ENCODE results near the gene SNX14. TPM values are rescaled to one million over a fixed set of nuclear protein-coding genes. Genes with fewer than 3 reads are reported as not detected.
A peak's percentile ranks its signal among the peaks of the same experiment; 100 is the strongest.

Gene SNX14
- total and polyA plus RNA-seq, 2 of the 13 experiments (the other 11 are each of a cell fraction or from before 2014, with no cell fraction given) = 83.5 to 112 TPM

DNA sequence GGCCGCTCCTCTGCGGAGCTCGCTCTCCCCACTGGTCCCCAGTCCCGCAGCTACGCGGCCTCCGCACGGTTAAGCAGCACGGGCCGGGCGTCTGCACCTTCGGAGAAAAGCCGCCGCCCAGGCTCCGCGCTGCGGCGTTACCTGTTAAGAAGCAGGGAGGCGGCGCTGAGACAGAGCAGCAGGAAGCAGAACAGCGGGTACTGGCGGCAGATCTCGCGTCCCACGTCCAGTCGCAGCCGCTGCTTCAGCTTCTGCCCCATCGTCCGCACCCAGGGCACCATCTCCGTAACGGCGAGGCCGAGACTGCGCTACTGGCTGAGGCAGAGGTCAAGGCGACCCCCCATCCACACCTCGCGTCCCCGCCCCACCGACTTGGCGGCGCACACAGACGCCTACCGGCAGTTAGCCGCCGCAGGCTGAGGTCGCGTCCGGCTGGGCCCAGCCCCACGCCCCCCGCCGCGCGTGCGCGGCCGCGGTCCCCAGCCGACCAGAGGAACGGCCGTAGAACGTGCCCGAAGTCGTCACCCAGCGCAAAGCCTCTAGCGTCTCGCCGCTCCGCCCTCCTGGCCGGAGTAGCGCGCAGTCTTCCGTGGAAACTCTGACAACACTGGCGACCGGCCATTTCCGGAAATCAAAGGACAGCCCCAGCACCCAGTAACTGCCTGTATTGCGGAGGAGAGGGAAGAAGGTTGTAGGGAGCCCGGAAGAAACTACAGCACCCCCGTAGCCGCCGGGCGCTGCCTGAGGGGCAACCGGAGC lies at the start of gene SNX14 (continued):
- TF ChIP-seq MTF2 (CRISPR knock-in tag; IDR thresholded peaks at IDR 0.05; ENCODE audit: borderline replicate concordance) = 0 out of 2 replicates have a peak, but pooled peaks have one; percentile 28
- TF ChIP-seq SIN3A (IDR thresholded peaks at IDR 0.05; ENCODE audit: borderline replicate concordance, low read depth, low read length) = peak; percentile 91
- TF ChIP-seq, protein P1, sequence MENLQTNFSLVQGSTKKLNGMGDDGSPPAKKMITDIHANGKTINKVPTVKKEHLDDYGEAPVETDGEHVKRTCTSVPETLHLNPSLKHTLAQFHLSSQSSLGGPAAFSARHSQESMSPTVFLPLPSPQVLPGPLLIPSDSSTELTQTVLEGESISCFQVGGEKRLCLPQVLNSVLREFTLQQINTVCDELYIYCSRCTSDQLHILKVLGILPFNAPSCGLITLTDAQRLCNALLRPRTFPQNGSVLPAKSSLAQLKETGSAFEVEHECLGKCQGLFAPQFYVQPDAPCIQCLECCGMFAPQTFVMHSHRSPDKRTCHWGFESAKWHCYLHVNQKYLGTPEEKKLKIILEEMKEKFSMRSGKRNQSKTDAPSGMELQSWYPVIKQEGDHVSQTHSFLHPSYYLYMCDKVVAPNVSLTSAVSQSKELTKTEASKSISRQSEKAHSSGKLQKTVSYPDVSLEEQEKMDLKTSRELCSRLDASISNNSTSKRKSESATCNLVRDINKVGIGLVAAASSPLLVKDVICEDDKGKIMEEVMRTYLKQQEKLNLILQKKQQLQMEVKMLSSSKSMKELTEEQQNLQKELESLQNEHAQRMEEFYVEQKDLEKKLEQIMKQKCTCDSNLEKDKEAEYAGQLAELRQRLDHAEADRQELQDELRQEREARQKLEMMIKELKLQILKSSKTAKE (CRISPR knock-in tag; IDR thresholded peaks at IDR 0.05; ENCODE audit: borderline replicate concordance) = no peak
- no peak for TF ChIP-seq JUND (CRISPR knock-in tag; IDR thresholded peaks at IDR 0.05)
- peak; percentile 74 for TF ChIP-seq PHF8 (CRISPR knock-in tag; IDR thresholded peaks at IDR 0.05)
- peak; percentile 59; the same call in 1 of the 2 replicates for TF ChIP-seq HCFC1 (IDR thresholded peaks at IDR 0.05; ENCODE audit: low read depth, low read length)
- TF ChIP-seq CBFB (CRISPR knock-in tag; IDR thresholded peaks at IDR 0.05) = peak; percentile 47; the same call in 1 of the 2 replicates
- TF ChIP-seq, protein P2, sequence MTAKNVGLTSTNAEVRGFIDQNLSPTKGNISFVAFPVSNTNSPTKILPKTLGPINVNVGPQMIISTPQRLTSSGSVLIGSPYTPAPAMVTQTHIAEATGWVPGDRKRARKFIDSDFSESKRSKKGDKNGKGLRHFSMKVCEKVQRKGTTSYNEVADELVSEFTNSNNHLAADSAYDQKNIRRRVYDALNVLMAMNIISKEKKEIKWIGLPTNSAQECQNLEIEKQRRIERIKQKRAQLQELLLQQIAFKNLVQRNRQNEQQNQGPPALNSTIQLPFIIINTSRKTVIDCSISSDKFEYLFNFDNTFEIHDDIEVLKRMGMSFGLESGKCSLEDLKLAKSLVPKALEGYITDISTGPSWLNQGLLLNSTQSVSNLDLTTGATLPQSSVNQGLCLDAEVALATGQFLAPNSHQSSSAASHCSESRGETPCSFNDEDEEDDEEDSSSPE (CRISPR knock-in tag; IDR thresholded peaks at IDR 0.05) = peak; percentile 23; the same call in 1 of the 2 replicates
- TF ChIP-seq, protein P3, sequence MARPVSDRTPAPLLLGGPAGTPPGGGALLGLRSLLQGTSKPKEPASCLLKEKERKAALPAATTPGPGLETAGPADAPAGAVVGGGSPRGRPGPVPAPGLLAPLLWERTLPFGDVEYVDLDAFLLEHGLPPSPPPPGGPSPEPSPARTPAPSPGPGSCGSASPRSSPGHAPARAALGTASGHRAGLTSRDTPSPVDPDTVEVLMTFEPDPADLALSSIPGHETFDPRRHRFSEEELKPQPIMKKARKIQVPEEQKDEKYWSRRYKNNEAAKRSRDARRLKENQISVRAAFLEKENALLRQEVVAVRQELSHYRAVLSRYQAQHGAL (CRISPR knock-in tag; IDR thresholded peaks at IDR 0.05; ENCODE audit: not compliant biosample characterization) = no peak
- TF ChIP-seq NFKB2 (CRISPR knock-in tag; IDR thresholded peaks at IDR 0.05; ENCODE audit: borderline replicate concordance) = peak; percentile 64; the same call in 1 of the 2 replicates
- TF ChIP-seq, protein P4, sequence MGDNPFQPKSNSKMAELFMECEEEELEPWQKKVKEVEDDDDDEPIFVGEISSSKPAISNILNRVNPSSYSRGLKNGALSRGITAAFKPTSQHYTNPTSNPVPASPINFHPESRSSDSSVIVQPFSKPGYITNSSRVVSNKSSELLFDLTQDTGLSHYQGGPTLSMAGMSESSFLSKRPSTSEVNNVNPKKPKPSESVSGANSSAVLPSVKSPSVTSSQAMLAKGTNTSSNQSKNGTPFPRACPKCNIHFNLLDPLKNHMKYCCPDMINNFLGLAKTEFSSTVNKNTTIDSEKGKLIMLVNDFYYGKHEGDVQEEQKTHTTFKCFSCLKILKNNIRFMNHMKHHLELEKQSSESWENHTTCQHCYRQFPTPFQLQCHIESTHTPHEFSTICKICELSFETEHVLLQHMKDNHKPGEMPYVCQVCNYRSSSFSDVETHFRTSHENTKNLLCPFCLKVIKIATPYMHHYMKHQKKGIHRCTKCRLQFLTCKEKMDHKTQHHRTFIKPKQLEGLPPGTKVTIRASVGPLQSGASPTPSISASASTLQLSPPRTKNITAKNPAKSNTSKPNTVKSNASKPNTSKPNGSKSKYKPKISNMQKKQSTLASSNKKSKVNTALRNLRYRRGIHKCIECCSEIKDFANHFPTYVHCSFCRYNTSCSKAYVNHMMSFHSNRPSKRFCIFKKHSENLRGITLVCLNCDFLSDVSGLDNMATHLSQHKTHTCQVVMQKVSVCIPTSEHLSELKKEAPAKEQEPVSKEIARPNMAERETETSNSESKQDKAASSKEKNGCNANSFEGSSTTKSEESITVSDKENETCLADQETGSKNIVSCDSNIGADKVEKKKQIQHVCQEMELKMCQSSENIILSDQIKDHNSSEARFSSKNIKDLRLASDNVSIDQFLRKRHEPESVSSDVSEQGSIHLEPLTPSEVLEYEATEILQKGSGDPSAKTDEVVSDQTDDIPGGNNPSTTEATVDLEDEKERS (CRISPR knock-in tag; IDR thresholded peaks at IDR 0.05) = no peak
- TF ChIP-seq ZNF317 (CRISPR knock-in tag; IDR thresholded peaks at IDR 0.05) = peak; percentile 78; the same call in 1 of the 2 replicates
- TF ChIP-seq SATB2 (CRISPR knock-in tag; IDR thresholded peaks at IDR 0.05) = no peak
- TF ChIP-seq NPAS2 (CRISPR knock-in tag; IDR thresholded peaks at IDR 0.05; ENCODE audit: borderline replicate concordance) = no peak
- TF ChIP-seq AGO1 (IDR thresholded peaks at IDR 0.05; ENCODE audit: low read depth, low read length, poor library complexity, severe bottlenecking) = peak; percentile 87
- TF ChIP-seq HNRNPLL (IDR thresholded peaks at IDR 0.05; ENCODE audit: low read depth, low read length, poor library complexity, severe bottlenecking) = peak; percentile 97
- TF ChIP-seq ZNF792 (CRISPR knock-in tag; IDR thresholded peaks at IDR 0.05) = peak; percentile 66

All from HepG2 (cell line).